ENCODE data around the gene GLMP. TPM values are rescaled to one million over a fixed set of nuclear protein-coding genes. Genes with fewer than 3 reads are reported as not detected.

Gene GLMP
- total and polyA plus RNA-seq, 2 of the 13 experiments (the other 11 are each of a cell fraction or from before 2014, with no cell fraction given) = 44.6 to 75.8 TPM

GRCh38 chr1:156338180-156338976 lies 42.9 kb upstream of the GLMP start, which contains the start of the genes CCT3 and TSACC (continued):
- no peak for TF ChIP-seq ZBTB46 (CRISPR knock-in tag; IDR thresholded peaks at IDR 0.05; ENCODE audit: borderline replicate concordance)
- no peak for TF ChIP-seq PHF5A (CRISPR knock-in tag; IDR thresholded peaks at IDR 0.05; ENCODE audit: low read depth, unreplicated experiment)
- TF ChIP-seq CBFB (CRISPR knock-in tag; IDR thresholded peaks at IDR 0.05) = peak; percentile 64
- no peak for TF ChIP-seq IKZF5 (CRISPR knock-in tag; IDR thresholded peaks at IDR 0.05)
- TF ChIP-seq ZNF292 (CRISPR knock-in tag; IDR thresholded peaks at IDR 0.05; ENCODE audit: borderline replicate concordance, low read depth) = no peak
- TF ChIP-seq ZNF724P (CRISPR knock-in tag; IDR thresholded peaks at IDR 0.05; ENCODE audit: borderline replicate concordance) = no peak
- TF ChIP-seq ZNF572 (CRISPR knock-in tag; IDR thresholded peaks at IDR 0.05) = no peak
- TF ChIP-seq HIVEP1 (CRISPR knock-in tag; IDR thresholded peaks at IDR 0.05) = no peak
- no peak for TF ChIP-seq ZNF7 (CRISPR knock-in tag; IDR thresholded peaks at IDR 0.05)
- no peak for TF ChIP-seq KLF12 (CRISPR knock-in tag; IDR thresholded peaks at IDR 0.05; ENCODE audit: borderline replicate concordance)
- TF ChIP-seq CERS6 (CRISPR knock-in tag; IDR thresholded peaks at IDR 0.05) = no peak
- no peak; the same call in 1 of the 2 replicates for TF ChIP-seq PHF21A (CRISPR knock-in tag; IDR thresholded peaks at IDR 0.05)
- TF ChIP-seq ZNF569 (CRISPR knock-in tag; IDR thresholded peaks at IDR 0.05; ENCODE audit: borderline replicate concordance) = no peak
- TF ChIP-seq ZNF460 (CRISPR knock-in tag; IDR thresholded peaks at IDR 0.05; ENCODE audit: borderline replicate concordance) = no peak
- no peak for TF ChIP-seq MAZ (IDR thresholded peaks at IDR 0.05; ENCODE audit: borderline replicate concordance, low read depth, low read length)
- peak; percentile 32; the same call in 1 of the 2 replicates for TF ChIP-seq MAZ (CRISPR knock-in tag; IDR thresholded peaks at IDR 0.05; ENCODE audit: low read depth)
- no peak for TF ChIP-seq CEBPZ (IDR thresholded peaks at IDR 0.05; ENCODE audit: low read length)
- no peak for TF ChIP-seq NFIB (CRISPR knock-in tag; IDR thresholded peaks at IDR 0.05; ENCODE audit: borderline replicate concordance)
- no peak for TF ChIP-seq GFI1 (CRISPR knock-in tag; IDR thresholded peaks at IDR 0.05; ENCODE audit: borderline replicate concordance)
- TF ChIP-seq ZNF720 (CRISPR knock-in tag; IDR thresholded peaks at IDR 0.05) = no peak
- no peak for TF ChIP-seq KLF15 (CRISPR knock-in tag; IDR thresholded peaks at IDR 0.05; ENCODE audit: borderline replicate concordance)
- peak; percentile 52; the same call in 1 of the 2 replicates for TF ChIP-seq ARHGAP35 (CRISPR knock-in tag; IDR thresholded peaks at IDR 0.05; ENCODE audit: borderline replicate concordance)
- peak; percentile 24; the same call in 1 of the 2 replicates for TF ChIP-seq GATA4 (IDR thresholded peaks at IDR 0.05; ENCODE audit: borderline replicate concordance, low read depth)
